Measurements from ENCODE around the gene KCNT2.

The KCNT2 gene

DNA sequence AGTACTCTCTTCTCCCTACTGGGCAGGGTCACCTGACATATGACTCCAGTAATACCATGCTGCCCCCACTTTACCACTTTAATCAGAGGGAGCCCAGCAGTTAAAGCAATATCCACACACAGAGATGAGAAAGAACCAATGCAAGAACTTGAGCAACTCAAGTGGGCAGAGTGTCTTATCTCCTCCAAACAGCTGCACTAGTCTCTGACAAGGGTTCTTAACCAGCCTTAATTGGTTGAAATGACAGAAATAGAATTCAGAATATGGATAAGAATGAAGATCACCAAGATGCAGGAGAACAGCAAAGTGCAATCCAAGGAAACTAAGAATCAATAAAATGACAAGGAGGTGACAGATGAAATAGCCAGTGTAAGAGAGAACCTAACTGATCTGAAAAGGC is 91.0 kb downstream of the KCNT2 start:
- ChIA-PET POLR2A (no interaction called here), CTCF (no interaction called here)
- Histone ChIP-seq H3K36me3 (ENCODE audit: control insufficient read depth in 2 of 2, insufficient read depth in 1 of 2, low read length in 2 of 2) (no peaks in the 10 kb centered on the region), H3K4me1 (ENCODE audit: control insufficient read depth, insufficient read depth, low read length) (no peaks in the 10 kb centered on the region), H3K9me3 (ENCODE audit: control insufficient read depth, insufficient read depth, low read depth, low read length) (no peaks in the 10 kb centered on the region), H3K27ac (ENCODE audit: extremely low read depth, low read depth, low read length) (no peak overlapping the region), H3K4me3 (ENCODE audit: low read depth, low read length) (no peak overlapping the region)
- TF ChIP-seq ZNF366 (tag by site-specific recombination; conservative IDR thresholded peaks at IDR 0.05) (no peak), ZNF248 (tag by site-specific recombination; IDR thresholded peaks at IDR 0.05) (no peak), ZNF211 (tag by site-specific recombination; IDR thresholded peaks at IDR 0.05; ENCODE audit: low read depth) (no peak), TRIM28 (IDR thresholded peaks at IDR 0.05; ENCODE audit: borderline replicate concordance, low read length) (no peak), KLF10 (tag by site-specific recombination; IDR thresholded peaks at IDR 0.05) (no peak)
- TF ChIP-seq, protein P1, sequence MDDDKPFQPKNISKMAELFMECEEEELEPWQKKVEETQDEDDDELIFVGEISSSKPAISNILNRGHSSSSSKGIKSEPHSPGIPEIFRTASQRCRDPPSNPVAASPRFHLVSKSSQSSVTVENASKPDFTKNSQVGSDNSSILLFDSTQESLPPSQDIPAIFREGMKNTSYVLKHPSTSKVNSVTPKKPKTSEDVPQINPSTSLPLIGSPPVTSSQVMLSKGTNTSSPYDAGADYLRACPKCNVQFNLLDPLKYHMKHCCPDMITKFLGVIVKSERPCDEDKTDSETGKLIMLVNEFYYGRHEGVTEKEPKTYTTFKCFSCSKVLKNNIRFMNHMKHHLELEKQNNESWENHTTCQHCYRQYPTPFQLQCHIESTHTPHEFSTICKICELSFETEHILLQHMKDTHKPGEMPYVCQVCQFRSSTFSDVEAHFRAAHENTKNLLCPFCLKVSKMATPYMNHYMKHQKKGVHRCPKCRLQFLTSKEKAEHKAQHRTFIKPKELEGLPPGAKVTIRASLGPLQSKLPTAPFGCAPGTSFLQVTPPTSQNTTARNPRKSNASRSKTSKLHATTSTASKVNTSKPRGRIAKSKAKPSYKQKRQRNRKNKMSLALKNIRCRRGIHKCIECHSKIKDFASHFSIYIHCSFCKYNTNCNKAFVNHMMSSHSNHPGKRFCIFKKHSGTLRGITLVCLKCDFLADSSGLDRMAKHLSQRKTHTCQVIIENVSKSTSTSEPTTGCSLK (tag by site-specific recombination; IDR thresholded peaks at IDR 0.05), result no peak

DNA sequence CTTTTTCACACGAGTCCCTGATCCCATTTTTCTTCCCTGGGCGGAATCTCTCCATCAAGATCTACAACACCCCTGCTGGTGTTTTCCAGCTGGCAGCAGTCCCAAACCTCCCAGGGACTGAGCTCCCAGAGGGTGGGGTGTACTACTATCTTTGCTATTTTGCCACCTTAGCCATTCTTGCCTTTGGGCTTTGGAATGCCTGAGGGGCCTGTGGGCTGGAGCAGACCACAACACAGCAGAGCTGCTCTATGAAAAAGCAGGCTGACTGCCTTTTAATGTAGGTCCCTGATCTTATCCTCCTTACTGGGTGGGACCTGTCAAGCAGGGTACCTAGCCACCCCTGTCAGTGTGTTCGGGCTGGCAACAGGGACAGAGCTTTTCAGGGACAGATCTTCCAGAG is 91.9 kb downstream of the KCNT2 start:
- TF ChIP-seq, protein P2, sequence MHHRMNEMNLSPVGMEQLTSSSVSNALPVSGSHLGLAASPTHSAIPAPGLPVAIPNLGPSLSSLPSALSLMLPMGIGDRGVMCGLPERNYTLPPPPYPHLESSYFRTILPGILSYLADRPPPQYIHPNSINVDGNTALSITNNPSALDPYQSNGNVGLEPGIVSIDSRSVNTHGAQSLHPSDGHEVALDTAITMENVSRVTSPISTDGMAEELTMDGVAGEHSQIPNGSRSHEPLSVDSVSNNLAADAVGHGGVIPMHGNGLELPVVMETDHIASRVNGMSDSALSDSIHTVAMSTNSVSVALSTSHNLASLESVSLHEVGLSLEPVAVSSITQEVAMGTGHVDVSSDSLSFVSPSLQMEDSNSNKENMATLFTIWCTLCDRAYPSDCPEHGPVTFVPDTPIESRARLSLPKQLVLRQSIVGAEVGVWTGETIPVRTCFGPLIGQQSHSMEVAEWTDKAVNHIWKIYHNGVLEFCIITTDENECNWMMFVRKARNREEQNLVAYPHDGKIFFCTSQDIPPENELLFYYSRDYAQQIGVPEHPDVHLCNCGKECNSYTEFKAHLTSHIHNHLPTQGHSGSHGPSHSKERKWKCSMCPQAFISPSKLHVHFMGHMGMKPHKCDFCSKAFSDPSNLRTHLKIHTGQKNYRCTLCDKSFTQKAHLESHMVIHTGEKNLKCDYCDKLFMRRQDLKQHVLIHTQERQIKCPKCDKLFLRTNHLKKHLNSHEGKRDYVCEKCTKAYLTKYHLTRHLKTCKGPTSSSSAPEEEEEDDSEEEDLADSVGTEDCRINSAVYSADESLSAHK (tag by site-specific recombination; IDR thresholded peaks at IDR 0.05), result no peak
- TF ChIP-seq, protein P3, sequence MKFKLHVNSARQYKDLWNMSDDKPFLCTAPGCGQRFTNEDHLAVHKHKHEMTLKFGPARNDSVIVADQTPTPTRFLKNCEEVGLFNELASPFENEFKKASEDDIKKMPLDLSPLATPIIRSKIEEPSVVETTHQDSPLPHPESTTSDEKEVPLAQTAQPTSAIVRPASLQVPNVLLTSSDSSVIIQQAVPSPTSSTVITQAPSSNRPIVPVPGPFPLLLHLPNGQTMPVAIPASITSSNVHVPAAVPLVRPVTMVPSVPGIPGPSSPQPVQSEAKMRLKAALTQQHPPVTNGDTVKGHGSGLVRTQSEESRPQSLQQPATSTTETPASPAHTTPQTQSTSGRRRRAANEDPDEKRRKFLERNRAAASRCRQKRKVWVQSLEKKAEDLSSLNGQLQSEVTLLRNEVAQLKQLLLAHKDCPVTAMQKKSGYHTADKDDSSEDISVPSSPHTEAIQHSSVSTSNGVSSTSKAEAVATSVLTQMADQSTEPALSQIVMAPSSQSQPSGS (tag by site-specific recombination; IDR thresholded peaks at IDR 0.05; ENCODE audit: low read depth), result no peak
- no peak for TF ChIP-seq ZFP37 (tag by site-specific recombination; IDR thresholded peaks at IDR 0.05)
- no peak for TF ChIP-seq ZNF791 (tag by site-specific recombination; IDR thresholded peaks at IDR 0.05)
- TF ChIP-seq ZNF747 (tag by site-specific recombination; IDR thresholded peaks at IDR 0.05), result no peak
- no peak for TF ChIP-seq ZNF155 (tag by site-specific recombination; IDR thresholded peaks at IDR 0.05)
- TF ChIP-seq, protein P4, sequence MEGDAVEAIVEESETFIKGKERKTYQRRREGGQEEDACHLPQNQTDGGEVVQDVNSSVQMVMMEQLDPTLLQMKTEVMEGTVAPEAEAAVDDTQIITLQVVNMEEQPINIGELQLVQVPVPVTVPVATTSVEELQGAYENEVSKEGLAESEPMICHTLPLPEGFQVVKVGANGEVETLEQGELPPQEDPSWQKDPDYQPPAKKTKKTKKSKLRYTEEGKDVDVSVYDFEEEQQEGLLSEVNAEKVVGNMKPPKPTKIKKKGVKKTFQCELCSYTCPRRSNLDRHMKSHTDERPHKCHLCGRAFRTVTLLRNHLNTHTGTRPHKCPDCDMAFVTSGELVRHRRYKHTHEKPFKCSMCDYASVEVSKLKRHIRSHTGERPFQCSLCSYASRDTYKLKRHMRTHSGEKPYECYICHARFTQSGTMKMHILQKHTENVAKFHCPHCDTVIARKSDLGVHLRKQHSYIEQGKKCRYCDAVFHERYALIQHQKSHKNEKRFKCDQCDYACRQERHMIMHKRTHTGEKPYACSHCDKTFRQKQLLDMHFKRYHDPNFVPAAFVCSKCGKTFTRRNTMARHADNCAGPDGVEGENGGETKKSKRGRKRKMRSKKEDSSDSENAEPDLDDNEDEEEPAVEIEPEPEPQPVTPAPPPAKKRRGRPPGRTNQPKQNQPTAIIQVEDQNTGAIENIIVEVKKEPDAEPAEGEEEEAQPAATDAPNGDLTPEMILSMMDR (tag by site-specific recombination; IDR thresholded peaks at IDR 0.05), result no peak
- TF ChIP-seq ZNF510 (tag by site-specific recombination; IDR thresholded peaks at IDR 0.05; ENCODE audit: insufficient replicate concordance), result no peak
- TF ChIP-seq ZNF174 (tag by site-specific recombination; IDR thresholded peaks at IDR 0.05), result no peak
- no peak for TF ChIP-seq ZNF501 (tag by site-specific recombination; IDR thresholded peaks at IDR 0.05)
- no peak for TF ChIP-seq KLF1 (tag by site-specific recombination; IDR thresholded peaks at IDR 0.05)
- no peak for TF ChIP-seq ZNF16 (tag by site-specific recombination; IDR thresholded peaks at IDR 0.05; ENCODE audit: low read depth)
- TF ChIP-seq MYNN (tag by site-specific recombination; IDR thresholded peaks at IDR 0.05; ENCODE audit: borderline replicate concordance), result no peak
- no peak for TF ChIP-seq ZNF366 (tag by site-specific recombination; conservative IDR thresholded peaks at IDR 0.05)
- TF ChIP-seq OVOL3 (tag by site-specific recombination; IDR thresholded peaks at IDR 0.05), result no peak
- TF ChIP-seq ZNF248 (tag by site-specific recombination; IDR thresholded peaks at IDR 0.05), result no peak
- TF ChIP-seq, protein P5, sequence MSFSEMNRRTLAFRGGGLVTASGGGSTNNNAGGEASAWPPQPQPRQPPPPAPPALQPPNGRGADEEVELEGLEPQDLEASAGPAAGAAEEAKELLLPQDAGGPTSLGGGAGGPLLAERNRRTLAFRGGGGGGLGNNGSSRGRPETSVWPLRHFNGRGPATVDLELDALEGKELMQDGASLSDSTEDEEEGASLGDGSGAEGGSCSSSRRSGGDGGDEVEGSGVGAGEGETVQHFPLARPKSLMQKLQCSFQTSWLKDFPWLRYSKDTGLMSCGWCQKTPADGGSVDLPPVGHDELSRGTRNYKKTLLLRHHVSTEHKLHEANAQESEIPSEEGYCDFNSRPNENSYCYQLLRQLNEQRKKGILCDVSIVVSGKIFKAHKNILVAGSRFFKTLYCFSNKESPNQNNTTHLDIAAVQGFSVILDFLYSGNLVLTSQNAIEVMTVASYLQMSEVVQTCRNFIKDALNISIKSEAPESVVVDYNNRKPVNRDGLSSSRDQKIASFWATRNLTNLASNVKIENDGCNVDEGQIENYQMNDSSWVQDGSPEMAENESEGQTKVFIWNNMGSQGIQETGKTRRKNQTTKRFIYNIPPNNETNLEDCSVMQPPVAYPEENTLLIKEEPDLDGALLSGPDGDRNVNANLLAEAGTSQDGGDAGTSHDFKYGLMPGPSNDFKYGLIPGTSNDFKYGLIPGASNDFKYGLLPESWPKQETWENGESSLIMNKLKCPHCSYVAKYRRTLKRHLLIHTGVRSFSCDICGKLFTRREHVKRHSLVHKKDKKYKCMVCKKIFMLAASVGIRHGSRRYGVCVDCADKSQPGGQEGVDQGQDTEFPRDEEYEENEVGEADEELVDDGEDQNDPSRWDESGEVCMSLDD (tag by site-specific recombination; IDR thresholded peaks at IDR 0.05), result no peak
- no peaks in the 10 kb centered on the region for H3K36me3 ChIP-seq (ENCODE audit: control insufficient read depth in 2 of 2, insufficient read depth in 1 of 2, low read length in 2 of 2)
- CTCF ChIA-PET, result no interaction called here
- H3K27ac ChIP-seq (ENCODE audit: extremely low read depth, low read depth, low read length), result no peak overlapping the region
- no peaks in the 10 kb centered on the region for H3K9me3 ChIP-seq (ENCODE audit: control insufficient read depth, insufficient read depth, low read depth, low read length)
- H3K4me3 ChIP-seq (ENCODE audit: low read depth, low read length), result no peak overlapping the region
- H3K4me1 ChIP-seq (ENCODE audit: control insufficient read depth, insufficient read depth, low read length), result no peaks in the 10 kb centered on the region
- POLR2A ChIA-PET, result no interaction called here
